Activated gamma-delta T cell (primary cell): Measurements from ENCODE around the gene PTPRN2.

Experiments used
- DNase-seq: peaks from one replicate; lab custom pipeline; 2025; lab: John Stamatoyannopoulos, UW

Gene PTPRN2

GRCh38 chr7:157550300-157551275 lies 1037.0 kb downstream of the PTPRN2 start:
- no peak for DNase-seq

GRCh38 chr7:157549612-157550299 lies 1037.9 kb downstream of the PTPRN2 start:
- DNase-seq: no peak

- no peak for DNase-seq
These were observed 1038.8 kb downstream of the PTPRN2 start for GRCh38 chr7:157548691-157549303.

GRCh38 chr7:157547611-157548010 lies 1040.0 kb downstream of the PTPRN2 start:
- DNase-seq: no peak

- DNase-seq: no peak
These were observed 1040.5 kb downstream of the PTPRN2 start for GRCh38 chr7:157547102-157547501.

GRCh38 chr7:157545681-157546060 lies 1042.0 kb downstream of the PTPRN2 start:
- DNase-seq: no peak

- no peak for DNase-seq
These were observed 1042.5 kb downstream of the PTPRN2 start for GRCh38 chr7:157544980-157545680.

- no peak for DNase-seq
These were observed 1043.4 kb downstream of the PTPRN2 start for GRCh38 chr7:157544226-157544625.

GRCh38 chr7:157543791-157544190 lies 1043.8 kb downstream of the PTPRN2 start:
- no peak for DNase-seq

- DNase-seq: no peak
These were observed 1044.3 kb downstream of the PTPRN2 start for GRCh38 chr7:157543276-157543675.

- no peak for DNase-seq
These were observed 1045.3 kb downstream of the PTPRN2 start for GRCh38 chr7:157542068-157543021.

- DNase-seq: no peak
These were observed 1046.1 kb downstream of the PTPRN2 start for GRCh38 chr7:157541295-157542067.

GRCh38 chr7:157540606-157541294 lies 1046.9 kb downstream of the PTPRN2 start:
- no peak for DNase-seq

GRCh38 chr7:157540020-157540419 lies 1047.6 kb downstream of the PTPRN2 start:
- DNase-seq: no peak

- DNase-seq: no peak
These were observed 1048.1 kb downstream of the PTPRN2 start for GRCh38 chr7:157539521-157539920.

GRCh38 chr7:157538735-157539134 lies 1048.9 kb downstream of the PTPRN2 start:
- no peak for DNase-seq

- no peak for DNase-seq
These were observed 1049.3 kb downstream of the PTPRN2 start for GRCh38 chr7:157538321-157538720.

GRCh38 chr7:157537056-157537455 lies 1050.6 kb downstream of the PTPRN2 start:
- no peak for DNase-seq

GRCh38 chr7:157532068-157532467 lies 1055.6 kb downstream of the PTPRN2 start:
- DNase-seq: no peak
